Mesenchymal stem cell (in vitro differentiated cells and primary cell): Measurements from ENCODE around the gene FLT4.
A peak's percentile ranks its signal among the peaks of the same experiment; 100 is the strongest.

Experiments
- DNase-seq: peaks from one replicate; pipeline ENCODE4 v3.0.0-alpha.2; 2013
- H2AFZ ChIP-seq: one replicate; pipeline ENCODE4 v1.6.1; 2013; ENCODE audit warnings: low read depth, mild to moderate bottlenecking, control low read depth, inconsistent platforms, low read length, moderate library complexity
- H2AK5ac ChIP-seq: 2 replicates; pipeline ENCODE4 v1.6.1; 2013; ENCODE audit warnings: low read length, moderate library complexity, mild to moderate bottlenecking, inconsistent platforms; ENCODE audit not compliant: severe bottlenecking
- H2BK120ac ChIP-seq: one replicate; pipeline ENCODE4 v1.6.1; 2013; ENCODE audit warnings: low read depth, mild to moderate bottlenecking, inconsistent platforms, low read length, moderate library complexity
- H2BK12ac ChIP-seq, 2 experiments: one replicate each; pipeline ENCODE4 v1.6.1; 2013; ENCODE audit warnings: inconsistent platforms in 2 of 2, low read length in 2 of 2, mild to moderate bottlenecking in 2 of 2, moderate library complexity in 2 of 2, control low read depth in 1 of 2
- H2BK15ac ChIP-seq: one replicate; pipeline ENCODE4 v1.6.1; 2013; ENCODE audit warnings: mild to moderate bottlenecking, low read depth, inconsistent platforms; ENCODE audit not compliant: poor library complexity, severe bottlenecking
- H2BK5ac ChIP-seq: 2 replicates; pipeline ENCODE4 v1.6.1; 2013; ENCODE audit warnings: low read depth, mild to moderate bottlenecking, low read length, control low read depth, inconsistent platforms; ENCODE audit not compliant: poor library complexity, severe bottlenecking
- H3K14ac ChIP-seq, 2 experiments: one replicate each; pipeline ENCODE4 v1.6.1; 2013; ENCODE audit warnings: inconsistent platforms in 2 of 2, low read length in 2 of 2, control low read depth in 1 of 2, mild to moderate bottlenecking in 1 of 2, moderate library complexity in 1 of 2
- H3K18ac ChIP-seq, 2 experiments: one replicate each; pipeline ENCODE4 v1.6.1; 2013; ENCODE audit warnings: inconsistent platforms in 2 of 2, low read length in 2 of 2, control low read depth in 1 of 2, low read depth in 1 of 2, mild to moderate bottlenecking in 1 of 2
- H3K23ac ChIP-seq, 2 experiments: one replicate each; pipeline ENCODE4 v1.6.1; 2013; ENCODE audit warnings: inconsistent platforms in 2 of 2, low read length in 2 of 2, mild to moderate bottlenecking in 2 of 2, moderate library complexity in 2 of 2, control low read depth in 1 of 2
- H3K27ac ChIP-seq: 2 replicates; pipeline ENCODE4 v1.5.1; 2013; ENCODE audit warnings: mild to moderate bottlenecking, moderate library complexity, low read length, control low read depth, inconsistent platforms; ENCODE audit not compliant: poor library complexity, severe bottlenecking
- H3K27me3 ChIP-seq, 2 experiments: 2 replicates each; pipeline versions ENCODE4 v1.6.1 to v1.7.0; 2013; ENCODE audit warnings: low read length in 2 of 2, mild to moderate bottlenecking in 2 of 2, moderate library complexity in 2 of 2, control low read depth in 1 of 2, inconsistent platforms in 1 of 2; ENCODE audit not compliant: control insufficient read depth in 1 of 2, insufficient read depth in 1 of 2
- H3K36me3 ChIP-seq, 2 experiments: 2 replicates each; pipeline versions ENCODE4 v1.6.1 to v1.7.0; 2013; ENCODE audit warnings: low read length in 2 of 2, control low read depth in 1 of 2, inconsistent platforms in 1 of 2, low read depth in 1 of 2, mild to moderate bottlenecking in 1 of 2; ENCODE audit not compliant: insufficient read depth in 2 of 2, control insufficient read depth in 1 of 2
- H3K4ac ChIP-seq, 2 experiments: one replicate each; pipeline ENCODE4 v1.6.1; 2013; ENCODE audit warnings: inconsistent platforms in 2 of 2, low read length in 2 of 2, mild to moderate bottlenecking in 2 of 2, moderate library complexity in 2 of 2, control low read depth in 1 of 2, low read depth in 1 of 2
- H3K4me1 ChIP-seq: 2 replicates; pipeline ENCODE4 v1.6.1; 2013; ENCODE audit warnings: low read depth, low read length, control low read depth; ENCODE audit not compliant: control insufficient read depth, insufficient read depth
- H3K4me2 ChIP-seq: 2 replicates; pipeline ENCODE4 v1.6.1; 2013; ENCODE audit warnings: low read length, mild to moderate bottlenecking, inconsistent platforms; ENCODE audit not compliant: poor library complexity, severe bottlenecking
- H3K4me3 ChIP-seq, 2 experiments: 2 replicates each; pipeline versions ENCODE4 v1.5.1 to v1.7.0; 2013; ENCODE audit warnings: low read length in 2 of 2, mild to moderate bottlenecking in 2 of 2, control low read depth in 1 of 2, low read depth in 1 of 2; ENCODE audit not compliant: insufficient read depth in 1 of 2
- H3K79me1 ChIP-seq: replicated peaks from 2 replicates; pipeline ENCODE4 v1.6.1; 2013; ENCODE audit warnings: mild to moderate bottlenecking, control low read depth, low read length, inconsistent platforms; ENCODE audit not compliant: poor library complexity, severe bottlenecking
- H3K9ac ChIP-seq: 2 replicates; pipeline ENCODE4 v1.7.0; 2013; ENCODE audit warnings: mild to moderate bottlenecking, low read length, moderate library complexity
- H3K9me3 ChIP-seq: 2 replicates; pipeline ENCODE4 v1.7.0; 2013; ENCODE audit warnings: mild to moderate bottlenecking, low read length; ENCODE audit not compliant: control insufficient read depth
- H4K8ac ChIP-seq: one replicate; pipeline ENCODE4 v1.6.1; 2013; ENCODE audit warnings: inconsistent platforms, mild to moderate bottlenecking, low read length, moderate library complexity
- H4K91ac ChIP-seq: one replicate; pipeline ENCODE4 v1.6.1; 2013; ENCODE audit warnings: mild to moderate bottlenecking, low read length, inconsistent platforms
- WGBS: methylation state at CpG from one replicate; pipeline ENCODE4 v1.1.7; 2013; ENCODE audit warnings: mixed read lengths; 5-methylcytosine and 5-hydroxymethylcytosine counted together

The FLT4 gene

GRCh38 chr5:180609817-180610550, 39.4 kb downstream of the FLT4 start:
- Histone ChIP-seq H2BK5ac (no peak overlapping the region), H3K79me1 (no peaks in the 10 kb centered on the region), H3K4ac (no peak overlapping the region), H2AK5ac (no peak overlapping the region), H3K9ac (no peak overlapping the region), H3K36me3 (no peaks in the 10 kb centered on the region), H2AFZ (no peak overlapping the region), H2BK120ac (no peak overlapping the region), H2BK15ac (no peak overlapping the region), H3K18ac (no peak overlapping the region), H3K14ac (no peak overlapping the region), H3K4me1 (peaks cover 5% of the 10 kb centered on the region), H4K91ac (no peak overlapping the region), H3K23ac (no peak overlapping the region), H4K8ac (no peak overlapping the region), H3K4me2 (no peak overlapping the region), H3K27ac (no peak overlapping the region), H2BK12ac (no peak overlapping the region), H3K27me3 (peaks cover 0 to 27% of the 10 kb centered on the region in 2 experiments), H3K9me3 (no peaks in the 10 kb centered on the region), H3K4me3 (no peak overlapping the region)
- DNase-seq = no peak
- 80% methylated on average over 20 of the region's 23 CpGs for WGBS

GRCh38 chr5:180609386-180609785, 40.0 kb downstream of the FLT4 start:
- Histone ChIP-seq H4K8ac (no peak overlapping the region), H3K4me2 (no peak overlapping the region), H3K23ac (no peak overlapping the region), H4K91ac (no peak overlapping the region), H3K14ac (no peak overlapping the region), H2AFZ (no peak overlapping the region), H3K36me3 (no peaks in the 10 kb centered on the region), H2AK5ac (no peak overlapping the region), H2BK5ac (no peak overlapping the region), H3K9me3 (no peaks in the 10 kb centered on the region), H3K27me3 (peaks cover 0 to 33% of the 10 kb centered on the region in 2 experiments), H2BK15ac (no peak overlapping the region), H3K4me3 (no peak overlapping the region), H2BK12ac (no peak overlapping the region), H3K18ac (no peak overlapping the region), H3K4ac (no peak overlapping the region), H3K79me1 (no peaks in the 10 kb centered on the region), H2BK120ac (no peak overlapping the region), H3K27ac (no peak overlapping the region), H3K9ac (no peak overlapping the region), H3K4me1 (peaks cover 5% of the 10 kb centered on the region)
- no peak for DNase-seq
- 91% methylated on average over 15 of the region's 15 CpGs for WGBS

GRCh38 chr5:180608572-180609310, 40.7 kb downstream of the FLT4 start:
- Histone ChIP-seq H3K4ac (no peak overlapping the region), H4K8ac (no peak overlapping the region), H2BK120ac (no peak overlapping the region), H4K91ac (no peak overlapping the region), H2BK15ac (no peak overlapping the region), H2BK12ac (no peak overlapping the region), H3K4me1 (peaks cover 5% of the 10 kb centered on the region), H2AFZ (no peak overlapping the region), H2BK5ac (no peak overlapping the region), H3K27me3 (peaks cover 3 to 38% of the 10 kb centered on the region in 2 experiments), H3K9ac (no peak overlapping the region), H3K36me3 (no peaks in the 10 kb centered on the region), H3K23ac (no peak overlapping the region), H3K4me3 (no peak overlapping the region), H3K18ac (no peak overlapping the region), H3K14ac (no peak overlapping the region), H2AK5ac (no peak overlapping the region), H3K9me3 (no peaks in the 10 kb centered on the region), H3K4me2 (no peak overlapping the region), H3K27ac (no peak overlapping the region), H3K79me1 (no peaks in the 10 kb centered on the region)
- WGBS = 92% methylated on average over 26 of the region's 26 CpGs
- DNase-seq = no peak

- WGBS = 65% methylated on average over 16 of the region's 18 CpGs
- Histone ChIP-seq H3K27me3 (peaks cover 3 to 38% of the 10 kb centered on the region in 2 experiments), H2AFZ (no peak overlapping the region), H2BK12ac (no peak overlapping the region), H3K27ac (no peak overlapping the region), H3K79me1 (no peaks in the 10 kb centered on the region), H3K4ac (no peak overlapping the region), H3K4me3 (no peak overlapping the region), H2AK5ac (no peak overlapping the region), H4K91ac (no peak overlapping the region), H2BK15ac (peak overlapping the region; percentile 40), H3K9ac (no peak overlapping the region), H2BK5ac (no peak overlapping the region), H3K14ac (no peak overlapping the region), H3K18ac (no peak overlapping the region), H4K8ac (no peak overlapping the region), H3K9me3 (no peaks in the 10 kb centered on the region), H2BK120ac (no peak overlapping the region), H3K4me2 (no peak overlapping the region), H3K36me3 (no peaks in the 10 kb centered on the region), H3K4me1 (peaks cover 3% of the 10 kb centered on the region), H3K23ac (no peak overlapping the region)
- no peak for DNase-seq
Measured at GRCh38 chr5:180607861-180608571, 41.4 kb downstream of the FLT4 start.
